Germinal center (tissue), 1 donor: ENCODE measurements around the gene LYVE1.
"Not testable (repeated sequence)": the region's sequence is repeated elsewhere in the genome, so short reads cannot be mapped to it uniquely, and the experiment has no call there.

Source experiments
- DNase-seq: peaks from one replicate; pipeline ENCODE4 v3.0.0; 2012; ENCODE audit warnings: mixed read lengths, low spot score

Gene LYVE1, protein sequence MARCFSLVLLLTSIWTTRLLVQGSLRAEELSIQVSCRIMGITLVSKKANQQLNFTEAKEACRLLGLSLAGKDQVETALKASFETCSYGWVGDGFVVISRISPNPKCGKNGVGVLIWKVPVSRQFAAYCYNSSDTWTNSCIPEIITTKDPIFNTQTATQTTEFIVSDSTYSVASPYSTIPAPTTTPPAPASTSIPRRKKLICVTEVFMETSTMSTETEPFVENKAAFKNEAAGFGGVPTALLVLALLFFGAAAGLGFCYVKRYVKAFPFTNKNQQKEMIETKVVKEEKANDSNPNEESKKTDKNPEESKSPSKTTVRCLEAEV

GRCh38 chr11:10568486-10568941, at the start of gene LYVE1:
Gene LYVE1 (minus strand): TSS chr11:10568665. CDS start chr11:10568532, 133 bp downstream.
- no peak for DNase-seq

GRCh38 chr11:10617551-10617950, 49.1 kb upstream of the LYVE1 start:
- DNase-seq, result no peak

GRCh38 chr11:10611979-10612862, 43.8 kb upstream of the LYVE1 start:
- DNase-seq, result no peak

- DNase-seq, result no peak
Observed at GRCh38 chr11:10609636-10610035, 41.2 kb upstream of the LYVE1 start.

DNA sequence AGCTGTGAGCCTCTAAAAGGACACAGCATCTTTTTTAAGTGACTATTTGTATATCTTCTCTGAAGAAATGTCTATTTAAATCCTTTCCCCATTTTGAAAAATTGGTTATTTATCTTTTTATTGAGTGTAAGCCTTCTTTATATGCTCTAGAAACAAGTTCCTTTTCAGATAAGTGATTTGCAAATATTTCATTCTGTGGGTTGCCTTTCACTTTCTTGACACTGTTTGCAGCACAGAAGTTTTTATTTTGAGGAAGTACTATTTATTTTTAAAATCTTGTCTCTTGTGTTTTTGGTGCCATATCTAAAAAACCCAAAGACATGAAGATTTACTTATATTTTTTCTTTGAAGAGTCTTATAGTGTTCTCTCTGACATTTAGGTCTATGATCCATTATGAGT, 40.1 kb upstream of the LYVE1 start:
- no peak for DNase-seq

- DNase-seq, result no peak
Observed at GRCh38 chr11:10607462-10608132, 39.1 kb upstream of the LYVE1 start.

GRCh38 chr11:10606536-10607208, 38.2 kb upstream of the LYVE1 start:
- peak; percentile 55 for DNase-seq

DNA sequence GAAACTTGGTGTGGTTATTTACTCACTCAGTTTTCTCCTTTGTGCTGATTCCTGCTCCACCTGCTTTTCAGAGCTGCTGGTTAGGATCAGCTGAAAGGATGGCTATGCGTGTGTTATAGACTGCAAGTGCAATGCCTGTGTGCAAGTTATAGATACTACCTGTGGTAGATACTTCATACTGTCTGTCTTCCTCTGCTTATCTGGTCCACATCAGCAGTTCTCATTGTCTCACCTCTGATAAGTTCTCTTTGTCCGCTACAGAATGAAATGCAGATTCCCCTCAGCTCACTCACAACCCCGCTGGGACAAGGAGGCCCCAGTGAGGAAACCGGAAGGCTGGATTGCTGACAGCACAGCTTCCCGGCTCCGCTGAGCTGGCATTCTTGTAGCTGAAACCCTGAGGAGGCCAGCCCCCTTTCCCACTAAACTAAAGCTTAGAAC, 37.5 kb upstream of the LYVE1 start:
- no peak for DNase-seq

DNA sequence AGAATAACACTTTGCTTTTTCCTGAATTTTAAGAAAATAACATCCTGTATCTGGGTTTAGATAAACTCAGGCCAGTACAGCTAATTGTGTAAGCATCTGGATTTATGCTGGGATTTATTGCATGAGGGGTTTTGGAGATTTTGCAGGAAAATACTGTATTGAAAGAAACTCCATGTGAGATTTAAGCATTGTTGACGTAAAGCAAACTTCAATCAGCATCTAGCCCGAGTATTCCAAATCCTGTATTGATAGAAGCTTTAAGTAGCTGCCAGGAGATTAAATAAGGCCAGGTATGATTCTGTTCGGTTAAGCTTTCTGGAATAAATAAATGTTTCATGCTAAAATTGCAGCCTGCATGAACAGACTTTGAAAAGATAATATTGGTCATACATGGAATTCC, 36.3 kb upstream of the LYVE1 start:
- DNase-seq, result no peak

GRCh38 chr11:10604340-10604748, 35.9 kb upstream of the LYVE1 start:
- no peak for DNase-seq

GRCh38 chr11:10603721-10604297, 35.3 kb upstream of the LYVE1 start:
- no peak for DNase-seq

- no peak for DNase-seq
Observed at GRCh38 chr11:10602945-10603344, 34.5 kb upstream of the LYVE1 start.

GRCh38 chr11:10602366-10602765, 33.9 kb upstream of the LYVE1 start:
- no peak for DNase-seq

- DNase-seq, result no peak
Observed at GRCh38 chr11:10601837-10602236, 33.4 kb upstream of the LYVE1 start.

GRCh38 chr11:10600570-10601248, 32.2 kb upstream of the LYVE1 start:
- DNase-seq, result no peak

DNA sequence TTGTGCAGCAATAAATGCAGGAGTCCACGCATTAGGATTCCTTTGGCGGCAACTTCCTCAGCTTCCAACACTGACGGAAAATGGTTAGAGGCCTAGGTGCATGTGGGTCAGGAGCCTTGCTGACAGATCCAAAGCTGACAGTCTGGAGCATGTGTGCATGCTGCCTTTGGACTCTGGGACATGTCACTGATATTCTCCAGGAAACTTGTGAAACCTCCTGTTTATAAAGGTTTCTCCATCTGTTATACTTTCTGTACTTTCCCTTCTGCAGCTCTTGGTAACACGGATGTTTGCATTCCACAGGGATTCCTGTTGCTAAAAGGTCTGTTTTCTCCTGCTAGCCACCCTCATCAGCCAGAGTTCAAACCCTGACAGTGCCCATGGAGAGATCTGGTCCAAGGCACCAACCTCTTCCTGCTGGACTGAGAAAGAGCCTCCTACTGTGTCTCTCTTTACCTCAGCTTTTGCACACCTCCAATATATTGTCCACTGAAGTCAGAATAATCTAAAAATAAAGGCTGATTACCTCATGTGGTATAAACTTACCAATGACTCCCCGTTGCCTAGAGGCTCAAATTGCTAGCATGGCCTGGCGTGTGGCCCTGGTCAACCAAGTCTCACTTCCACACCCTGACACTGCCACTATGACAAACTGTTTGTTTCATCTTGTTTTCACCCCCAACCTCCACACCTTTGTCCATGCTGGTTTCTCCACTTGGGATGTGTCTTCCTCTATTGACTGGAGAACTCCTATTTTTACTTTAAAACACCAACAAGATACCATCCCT, 31.1 kb upstream of the LYVE1 start:
- no peak for DNase-seq

DNA sequence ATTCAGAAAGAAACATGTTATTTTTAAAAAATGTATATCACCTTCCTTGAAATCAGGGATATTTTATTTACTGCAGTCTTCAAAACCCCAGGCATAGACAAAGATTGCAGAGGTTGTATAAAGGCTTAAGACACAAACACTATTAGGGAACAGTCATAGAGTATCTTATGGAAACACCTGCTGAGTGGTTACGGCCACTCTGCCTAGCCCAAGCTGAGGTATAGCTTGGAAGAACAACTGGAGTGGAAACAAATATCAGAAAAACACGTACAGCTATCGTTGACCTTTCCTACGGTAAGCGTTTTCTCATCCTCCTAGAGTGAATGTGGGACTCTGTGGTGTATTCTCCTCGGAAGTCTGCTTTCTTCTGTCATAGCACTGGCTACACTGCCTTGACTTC, 30.4 kb upstream of the LYVE1 start:
- no peak for DNase-seq

GRCh38 chr11:10597877-10598351, 29.4 kb upstream of the LYVE1 start:
- DNase-seq, result no peak

DNA sequence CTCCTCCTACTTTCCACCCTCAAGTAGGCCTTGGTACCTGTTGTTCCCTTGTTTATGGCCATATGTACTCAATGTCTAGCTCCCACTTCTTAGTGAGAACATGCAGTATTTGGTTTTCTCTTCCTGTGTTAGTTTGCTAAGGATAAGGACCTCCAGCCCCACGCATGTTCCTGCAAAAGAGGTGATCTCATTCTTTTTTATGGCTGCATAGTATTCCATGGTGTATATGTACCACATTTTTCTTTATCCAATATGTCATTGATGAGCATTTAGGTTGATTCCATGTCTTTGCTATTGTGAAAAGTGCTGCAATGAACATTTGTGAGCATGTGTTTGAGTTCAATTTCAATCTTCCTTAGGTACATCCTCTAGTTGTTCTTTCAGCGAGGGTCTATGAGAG, 27.4 kb upstream of the LYVE1 start:
- not testable (repeated sequence) for DNase-seq

GRCh38 chr11:10594407-10594806, 25.9 kb upstream of the LYVE1 start:
- DNase-seq, result no peak
